HepG2 (cell line): ENCODE results near the gene EVA1A. TPM values are rescaled to one million over a fixed set of nuclear protein-coding genes. Genes with fewer than 3 reads are reported as not detected.

Experiments
- ESRRA ChIP-seq: sonication (generic); formaldehyde crosslinking; IDR thresholded peaks from 2 replicates; pipeline ENCODE4 v1.5.1; 2020; ENCODE audit warnings: mild to moderate bottlenecking, low read depth, missing genetic modification reagents
- FOXM1 ChIP-seq: sonication (generic); formaldehyde crosslinking; IDR thresholded peaks from 2 replicates; pipeline ENCODE4 v1.5.0; 2020; ENCODE audit warnings: missing genetic modification reagents
- HMGA1 ChIP-seq: sonication (generic); formaldehyde crosslinking; conservative IDR thresholded peaks from 2 replicates; pipeline ENCODE4 v1.4.0; 2020; ENCODE audit warnings: missing genetic modification reagents
- HNRNPL ChIP-seq: fragments of 200-400 bp; formaldehyde crosslinking; IDR thresholded peaks from 2 replicates; pipeline ENCODE4 v1.6.1; 2017; ENCODE audit warnings: mild to moderate bottlenecking, low read depth, low read length
- KLF12 ChIP-seq: sonication (generic); formaldehyde crosslinking; IDR thresholded peaks from 2 replicates; pipeline ENCODE4 v1.4.0; 2020; ENCODE audit warnings: missing genetic modification reagents, borderline replicate concordance
- NONO ChIP-seq, 2 experiments: fragments of 450-650 bp in 1 of 2; sonication (generic) in 1 of 2; formaldehyde crosslinking in 1 of 2; IDR thresholded peaks in 1 of 2; conservative IDR thresholded peaks in 1 of 2; 2 replicates each; pipeline versions ENCODE4 v1.6.1 to v1.8.0; 2017 to 2022; ENCODE audit warnings: mild to moderate bottlenecking in 1 of 2, missing genetic modification reagents in 1 of 2, moderate library complexity in 1 of 2
- RXRB ChIP-seq: IDR thresholded peaks from 2 replicates; pipeline ENCODE4 v1.6.1; 2016; ENCODE audit warnings: borderline replicate concordance, missing genetic modification reagents, missing compliant biosample characterization
- SMYD3 ChIP-seq: sonication (generic); formaldehyde crosslinking; IDR thresholded peaks from 2 replicates; pipeline ENCODE4 v1.8.1; 2023; ENCODE audit warnings: mild to moderate bottlenecking, missing genetic modification reagents
- SNAPC2 ChIP-seq: sonication (generic); formaldehyde crosslinking; IDR thresholded peaks from 2 replicates; pipeline ENCODE4 v1.8.1; 2022; ENCODE audit warnings: mild to moderate bottlenecking, missing genetic modification reagents
- SOX5 ChIP-seq: IDR thresholded peaks from 2 replicates; pipeline ENCODE4 v1.6.1; 2016; ENCODE audit warnings: borderline replicate concordance
- ZNF121 ChIP-seq: sonication (generic); formaldehyde crosslinking; IDR thresholded peaks from 2 replicates; pipeline ENCODE4 v1.5.0; 2020; ENCODE audit warnings: mild to moderate bottlenecking, missing genetic modification reagents
- ZNF160 ChIP-seq: sonication (generic); formaldehyde crosslinking; IDR thresholded peaks from 2 replicates; pipeline ENCODE4 v1.8.0; 2022; ENCODE audit warnings: mild to moderate bottlenecking, inconsistent platforms, missing genetic modification reagents
- ZNF335 ChIP-seq: sonication (generic); formaldehyde crosslinking; IDR thresholded peaks from 2 replicates; pipeline ENCODE4 v1.4.0; 2020; ENCODE audit warnings: missing genetic modification reagents
- ZNF7 ChIP-seq: IDR thresholded peaks from 2 replicates; pipeline ENCODE4 v1.6.1; 2016; ENCODE audit warnings: missing biosample characterization, missing genetic modification reagents
- polyA plus RNA-seq, 8 experiments: library from polyadenylated mRNA; depleted of rRNA in 3 of 8; stranded (reverse) in 7 of 8; unstranded in 1 of 8; fragments of >200 nt; fragmentation: Illumina TruSeq in 4 of 8; extraction: Trizol in 4 of 8; gene quantifications; 2 replicates each; pipeline versions ENCODE4 v1.2.1 to v1.2.3, GENCODE V29; 2011 to 2016; ENCODE audit warnings: low read depth in 4 of 8, missing spikeins in 1 of 8, mixed read lengths in 1 of 8; ENCODE audit not compliant: insufficient read depth in 1 of 8
- total RNA-seq, 5 experiments: library from RNA; depleted of rRNA; stranded (reverse); fragments of >200 nt; fragmentation: Illumina TruSeq; extraction: Trizol; gene quantifications; 2 replicates each; pipeline ENCODE4 v1.2.3, GENCODE V29; 2016; ENCODE audit warnings: low read depth in 1 of 5
- TF ChIP-seq, protein P1 (sequence below): sonication (generic); formaldehyde crosslinking; IDR thresholded peaks from 2 replicates; pipeline ENCODE4 v1.5.0; 2020; ENCODE audit warnings: missing genetic modification reagents, mild to moderate bottlenecking, borderline replicate concordance
- TF ChIP-seq, protein P2 (sequence below): IDR thresholded peaks from 2 replicates; pipeline ENCODE4 v1.6.1; 2016
- TF ChIP-seq, protein P3 (sequence below): IDR thresholded peaks from 2 replicates; pipeline ENCODE4 v1.6.1; 2016; ENCODE audit warnings: low read depth, borderline replicate concordance
- TF ChIP-seq, protein P4 (sequence below): sonication (generic); IDR thresholded peaks from 2 replicates; pipeline ENCODE4 v1.6.1; 2016; ENCODE audit warnings: low read depth, borderline replicate concordance
- TF ChIP-seq, protein P5 (sequence below): sonication (generic); formaldehyde crosslinking; IDR thresholded peaks from 2 replicates; pipeline ENCODE4 v1.5.0; 2020; ENCODE audit warnings: mild to moderate bottlenecking, missing genetic modification reagents
- TF ChIP-seq, protein P6 (sequence below): sonication (generic); formaldehyde crosslinking; IDR thresholded peaks from 2 replicates; pipeline ENCODE4 v1.5.1; 2020; ENCODE audit warnings: mild to moderate bottlenecking, missing genetic modification reagents, borderline replicate concordance

EVA1A gene
- total and polyA plus RNA-seq, 2 of the 13 experiments (the other 11 are each of a cell fraction or from before 2014, with no cell fraction given) = 57.5 to 57.8 TPM

DNA sequence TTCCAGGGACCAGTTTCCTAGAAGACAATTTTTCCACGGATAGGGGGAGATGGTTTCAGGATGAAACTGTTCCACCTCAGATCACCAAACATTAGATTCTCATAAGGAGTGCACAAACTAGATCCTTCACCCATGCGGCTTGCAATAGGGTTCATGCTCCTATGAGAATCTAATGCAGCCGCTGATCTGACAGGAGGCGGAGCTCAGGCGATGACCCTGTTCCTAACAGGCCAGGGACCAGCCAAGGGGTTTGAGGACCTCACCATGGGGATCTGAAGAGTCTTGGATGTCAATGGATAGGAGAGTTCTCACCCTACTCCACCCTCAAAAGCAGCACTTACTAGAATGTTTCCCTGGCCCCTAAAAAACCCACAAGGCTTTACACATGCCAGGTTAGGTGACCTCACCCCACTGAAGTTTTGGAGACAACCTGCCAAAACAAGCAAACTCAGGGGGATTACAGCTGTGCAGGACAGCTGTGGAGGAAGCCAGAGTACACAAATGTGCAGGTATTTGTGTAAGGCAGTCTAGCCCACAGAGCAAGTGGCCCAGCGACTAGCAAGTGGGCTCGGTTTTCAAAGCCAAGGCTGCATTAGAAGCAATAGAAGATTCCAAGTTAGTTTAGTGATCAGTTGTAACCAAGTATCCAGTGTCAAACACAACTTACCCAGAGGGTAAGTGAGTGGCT, 3.9 kb downstream of the EVA1A start (continued):
- TF ChIP-seq, protein P1, sequence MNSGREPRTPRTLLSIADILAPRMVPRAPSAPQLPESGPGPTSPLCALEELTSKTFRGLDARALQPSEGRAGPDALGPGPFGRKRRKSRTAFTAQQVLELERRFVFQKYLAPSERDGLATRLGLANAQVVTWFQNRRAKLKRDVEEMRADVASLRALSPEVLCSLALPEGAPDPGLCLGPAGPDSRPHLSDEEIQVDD (CRISPR knock-in tag) = no peak
- no peak for TF ChIP-seq ESRRA (CRISPR knock-in tag)
- TF ChIP-seq, protein P2, sequence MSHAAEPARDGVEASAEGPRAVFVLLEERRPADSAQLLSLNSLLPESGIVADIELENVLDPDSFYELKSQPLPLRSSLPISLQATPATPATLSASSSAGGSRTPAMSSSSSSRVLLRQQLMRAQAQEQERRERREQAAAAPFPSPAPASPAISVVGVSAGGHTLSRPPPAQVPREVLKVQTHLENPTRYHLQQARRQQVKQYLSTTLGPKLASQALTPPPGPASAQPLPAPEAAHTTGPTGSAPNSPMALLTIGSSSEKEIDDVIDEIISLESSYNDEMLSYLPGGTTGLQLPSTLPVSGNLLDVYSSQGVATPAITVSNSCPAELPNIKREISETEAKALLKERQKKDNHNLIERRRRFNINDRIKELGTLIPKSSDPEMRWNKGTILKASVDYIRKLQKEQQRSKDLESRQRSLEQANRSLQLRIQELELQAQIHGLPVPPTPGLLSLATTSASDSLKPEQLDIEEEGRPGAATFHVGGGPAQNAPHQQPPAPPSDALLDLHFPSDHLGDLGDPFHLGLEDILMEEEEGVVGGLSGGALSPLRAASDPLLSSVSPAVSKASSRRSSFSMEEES (CRISPR knock-in tag) = 0 out of 2 replicates have a peak, but pooled peaks have one; percentile 5
- TF ChIP-seq RXRB (CRISPR knock-in tag) = peak; percentile 15; the same call in 1 of the 2 replicates
- no peak for TF ChIP-seq HMGA1
- peak; percentile 8; the same call in 1 of the 2 replicates for TF ChIP-seq SOX5 (CRISPR knock-in tag)
- no peak for TF ChIP-seq ZNF121 (CRISPR knock-in tag)
- no peak for TF ChIP-seq SMYD3 (CRISPR knock-in tag)
- TF ChIP-seq HNRNPL = no peak
- TF ChIP-seq, protein P3, sequence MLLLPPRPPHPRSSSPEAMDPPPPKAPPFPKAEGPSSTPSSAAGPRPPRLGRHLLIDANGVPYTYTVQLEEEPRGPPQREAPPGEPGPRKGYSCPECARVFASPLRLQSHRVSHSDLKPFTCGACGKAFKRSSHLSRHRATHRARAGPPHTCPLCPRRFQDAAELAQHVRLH = peak; percentile 51; the same call in 1 of the 2 replicates
- no peak for TF ChIP-seq SNAPC2 (CRISPR knock-in tag)
- TF ChIP-seq, protein P4, sequence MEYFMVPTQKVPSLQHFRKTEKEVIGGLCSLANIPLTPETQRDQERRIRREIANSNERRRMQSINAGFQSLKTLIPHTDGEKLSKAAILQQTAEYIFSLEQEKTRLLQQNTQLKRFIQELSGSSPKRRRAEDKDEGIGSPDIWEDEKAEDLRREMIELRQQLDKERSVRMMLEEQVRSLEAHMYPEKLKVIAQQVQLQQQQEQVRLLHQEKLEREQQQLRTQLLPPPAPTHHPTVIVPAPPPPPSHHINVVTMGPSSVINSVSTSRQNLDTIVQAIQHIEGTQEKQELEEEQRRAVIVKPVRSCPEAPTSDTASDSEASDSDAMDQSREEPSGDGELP = peak; percentile 82; the same call in 1 of the 2 replicates
- TF ChIP-seq ZNF7 = no peak
- TF ChIP-seq FOXM1 (CRISPR knock-in tag) = no peak
- TF ChIP-seq KLF12 = no peak
- TF ChIP-seq NONO (IDR thresholded peaks at IDR 0.05) = no peak
- no peak for TF ChIP-seq NONO (CRISPR knock-in tag; conservative IDR thresholded peaks at IDR 0.05)
- TF ChIP-seq ZNF160 (CRISPR knock-in tag) = no peak
- peak; percentile 24; the same call in 1 of the 2 replicates for TF ChIP-seq ZNF335
- TF ChIP-seq, protein P5, sequence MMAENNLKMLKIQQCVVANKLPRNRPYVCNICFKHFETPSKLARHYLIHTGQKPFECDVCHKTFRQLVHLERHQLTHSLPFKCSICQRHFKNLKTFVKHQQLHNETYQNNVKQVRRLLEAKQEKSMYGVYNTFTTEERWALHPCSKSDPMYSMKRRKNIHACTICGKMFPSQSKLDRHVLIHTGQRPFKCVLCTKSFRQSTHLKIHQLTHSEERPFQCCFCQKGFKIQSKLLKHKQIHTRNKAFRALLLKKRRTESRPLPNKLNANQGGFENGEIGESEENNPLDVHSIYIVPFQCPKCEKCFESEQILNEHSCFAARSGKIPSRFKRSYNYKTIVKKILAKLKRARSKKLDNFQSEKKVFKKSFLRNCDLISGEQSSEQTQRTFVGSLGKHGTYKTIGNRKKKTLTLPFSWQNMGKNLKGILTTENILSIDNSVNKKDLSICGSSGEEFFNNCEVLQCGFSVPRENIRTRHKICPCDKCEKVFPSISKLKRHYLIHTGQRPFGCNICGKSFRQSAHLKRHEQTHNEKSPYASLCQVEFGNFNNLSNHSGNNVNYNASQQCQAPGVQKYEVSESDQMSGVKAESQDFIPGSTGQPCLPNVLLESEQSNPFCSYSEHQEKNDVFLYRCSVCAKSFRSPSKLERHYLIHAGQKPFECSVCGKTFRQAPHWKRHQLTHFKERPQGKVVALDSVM (CRISPR knock-in tag) = no peak
- TF ChIP-seq, protein P6, sequence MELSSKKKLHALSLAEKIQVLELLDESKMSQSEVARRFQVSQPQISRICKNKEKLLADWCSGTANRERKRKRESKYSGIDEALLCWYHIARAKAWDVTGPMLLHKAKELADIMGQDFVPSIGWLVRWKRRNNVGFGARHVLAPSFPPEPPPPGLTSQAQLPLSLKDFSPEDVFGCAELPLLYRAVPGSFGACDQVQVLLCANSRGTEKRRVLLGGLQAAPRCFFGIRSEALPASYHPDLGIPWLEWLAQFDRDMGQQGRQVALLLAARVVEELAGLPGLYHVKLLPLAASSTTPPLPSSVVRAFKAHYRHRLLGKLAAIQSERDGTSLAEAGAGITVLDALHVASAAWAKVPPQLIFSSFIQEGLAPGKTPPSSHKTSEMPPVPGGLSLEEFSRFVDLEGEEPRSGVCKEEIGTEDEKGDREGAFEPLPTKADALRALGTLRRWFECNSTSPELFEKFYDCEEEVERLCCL (CRISPR knock-in tag) = no peak
